HFFc6 (cell line): Measurements from ENCODE around the gene AGPAT2. TPM values are rescaled to one million over a fixed set of nuclear protein-coding genes. Genes with fewer than 3 reads are reported as not detected.
A peak's percentile ranks its signal among the peaks of the same experiment; 100 is the strongest.

Experiments
- DNase-seq: peaks from one replicate; pipeline ENCODE4 v3.0.0-alpha.2; 2018
- H3K27ac Mint-ChIP-seq: 2 replicates; pipeline ENCODE4 v1.8.0; 2020; ENCODE audit warnings: mild to moderate bottlenecking, mixed read lengths
- H3K27me3 Mint-ChIP-seq: 2 replicates; pipeline ENCODE4 v1.8.0; 2021; ENCODE audit warnings: mild to moderate bottlenecking, moderate library complexity, mixed read lengths; ENCODE audit not compliant: insufficient read depth
- H3K36me3 Mint-ChIP-seq: 2 replicates; pipeline ENCODE4 v1.8.0; 2021; ENCODE audit warnings: low read depth, mixed read lengths
- H3K4me1 Mint-ChIP-seq: 2 replicates; pipeline ENCODE4 v1.8.0; 2020; ENCODE audit warnings: low read depth, mixed read lengths
- H3K4me3 Mint-ChIP-seq: 2 replicates; pipeline ENCODE4 v1.8.0; 2020; ENCODE audit warnings: mild to moderate bottlenecking, moderate library complexity, mixed read lengths
- H3K9me3 Mint-ChIP-seq: 2 replicates; pipeline ENCODE4 v1.8.0; 2020; ENCODE audit warnings: mild to moderate bottlenecking, mixed read lengths
- total RNA-seq, 6 experiments: library from RNA; stranded (reverse); fragmentation: NEBNext Ultra II Directional; extraction: Animal tissue kit (Norgen Biotek cat#: 25700); gene quantifications; 2 replicates in 1 of 6; 3 replicates in 5 of 6; pipeline ENCODE4 v1.2.3, GENCODE V29; 2021
- TF ChIP-seq, protein P1 (sequence below): fragments of 200-600 bp; sonication (generic); IDR thresholded peaks from 2 replicates; pipeline ENCODE4 v1.5.0; 2021; ENCODE audit warnings: antibody characterized with exemption, mild to moderate bottlenecking

The AGPAT2 gene
- total RNA-seq, 6 experiments from 2014 or later, result 48.7 to 58.4 (median 54.8) TPM

DNA sequence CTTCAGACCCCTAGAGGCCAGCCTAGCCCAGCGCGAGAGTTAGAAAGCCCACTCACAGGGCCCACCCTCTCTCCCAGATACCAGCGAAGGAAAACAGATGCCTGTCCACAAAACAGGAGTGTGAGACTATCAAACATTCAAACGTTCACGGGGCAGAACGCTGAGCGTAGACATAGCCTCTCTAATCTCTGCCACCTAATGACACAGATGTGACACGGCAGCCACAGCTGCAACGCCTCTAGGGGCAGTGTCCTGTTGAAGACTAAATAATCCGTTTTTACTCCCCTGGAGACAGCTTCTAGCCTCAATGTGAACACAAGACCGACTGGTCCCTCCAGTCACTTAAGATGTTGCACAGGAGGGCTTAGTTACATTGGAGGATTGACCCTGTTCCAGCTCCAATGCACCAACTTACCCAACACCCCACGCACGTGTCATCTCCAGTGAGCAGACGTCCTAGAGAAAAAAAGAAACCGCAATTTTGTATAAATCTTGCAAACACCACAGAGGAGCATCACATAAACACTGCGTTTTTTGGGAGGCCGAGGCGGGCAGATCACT is 39.5 kb upstream of the AGPAT2 start:
- DNase-seq, result peak; percentile 36

DNA sequence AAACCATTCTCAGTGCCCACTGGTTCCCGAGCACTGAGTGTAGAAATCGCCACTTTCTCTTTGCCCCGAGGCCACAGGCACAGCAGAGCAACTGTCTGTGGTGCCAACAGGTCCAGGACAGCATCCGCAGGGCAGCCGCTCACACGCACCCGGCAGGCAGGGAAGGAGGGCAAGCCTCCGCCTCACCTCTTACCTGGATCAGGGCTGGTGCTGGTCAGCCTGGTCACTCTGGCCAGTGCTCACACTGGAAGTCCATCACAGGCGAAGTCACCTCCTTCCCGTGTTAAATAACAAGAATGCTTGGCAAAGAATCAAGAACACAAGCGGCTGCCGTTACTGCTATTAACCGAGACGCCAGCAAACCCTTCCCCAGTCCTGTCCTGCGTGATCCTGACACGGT is 38.9 kb upstream of the AGPAT2 start:
- peak overlapping the region; percentile 88 for H3K27ac Mint-ChIP-seq
- peaks cover 13% of the 10 kb centered on the region for H3K27me3 Mint-ChIP-seq
- peak overlapping the region; percentile 99 for H3K4me3 Mint-ChIP-seq
- peaks cover 29% of the 10 kb centered on the region for H3K36me3 Mint-ChIP-seq
- peaks cover 5% of the 10 kb centered on the region; the same call in 1 of the 2 replicates for H3K9me3 Mint-ChIP-seq
- peaks cover 40% of the 10 kb centered on the region for H3K4me1 Mint-ChIP-seq
- DNase-seq, result no peak
- TF ChIP-seq, protein P1, sequence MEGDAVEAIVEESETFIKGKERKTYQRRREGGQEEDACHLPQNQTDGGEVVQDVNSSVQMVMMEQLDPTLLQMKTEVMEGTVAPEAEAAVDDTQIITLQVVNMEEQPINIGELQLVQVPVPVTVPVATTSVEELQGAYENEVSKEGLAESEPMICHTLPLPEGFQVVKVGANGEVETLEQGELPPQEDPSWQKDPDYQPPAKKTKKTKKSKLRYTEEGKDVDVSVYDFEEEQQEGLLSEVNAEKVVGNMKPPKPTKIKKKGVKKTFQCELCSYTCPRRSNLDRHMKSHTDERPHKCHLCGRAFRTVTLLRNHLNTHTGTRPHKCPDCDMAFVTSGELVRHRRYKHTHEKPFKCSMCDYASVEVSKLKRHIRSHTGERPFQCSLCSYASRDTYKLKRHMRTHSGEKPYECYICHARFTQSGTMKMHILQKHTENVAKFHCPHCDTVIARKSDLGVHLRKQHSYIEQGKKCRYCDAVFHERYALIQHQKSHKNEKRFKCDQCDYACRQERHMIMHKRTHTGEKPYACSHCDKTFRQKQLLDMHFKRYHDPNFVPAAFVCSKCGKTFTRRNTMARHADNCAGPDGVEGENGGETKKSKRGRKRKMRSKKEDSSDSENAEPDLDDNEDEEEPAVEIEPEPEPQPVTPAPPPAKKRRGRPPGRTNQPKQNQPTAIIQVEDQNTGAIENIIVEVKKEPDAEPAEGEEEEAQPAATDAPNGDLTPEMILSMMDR, result no peak

More for the DNA sequence above, 39.5 kb upstream of the AGPAT2 start:
- Mint-ChIP-seq H3K4me1 (peaks cover 37% of the 10 kb centered on the region), H3K9me3 (peaks cover 5% of the 10 kb centered on the region; the same call in 1 of the 2 replicates), H3K27me3 (peaks cover 10% of the 10 kb centered on the region), H3K4me3 (peak overlapping the region; percentile 99), H3K36me3 (peaks cover 29% of the 10 kb centered on the region), H3K27ac (peak overlapping the region; percentile 88)
- TF ChIP-seq, protein P1, result peak; percentile 73

DNA sequence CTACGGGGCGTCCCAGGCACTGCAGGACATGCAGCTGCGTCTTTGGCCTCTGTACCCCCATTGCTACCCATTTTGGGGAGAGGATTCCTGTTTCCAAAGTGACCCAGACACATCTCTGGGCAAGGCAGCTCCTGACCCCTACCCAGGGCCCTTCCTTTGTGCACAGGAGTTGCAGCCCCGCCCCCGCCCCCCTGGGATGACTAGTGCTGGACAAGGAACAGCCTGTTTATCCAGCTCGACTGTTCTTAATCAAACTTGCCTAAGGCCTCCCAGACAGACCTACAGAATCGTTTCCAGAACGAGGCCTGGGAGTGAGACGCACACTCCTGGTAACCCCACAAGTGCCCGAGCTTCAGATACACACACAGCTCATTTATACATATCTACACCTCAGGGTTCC is 38.4 kb upstream of the AGPAT2 start:
- Mint-ChIP-seq H3K36me3 (peaks cover 29% of the 10 kb centered on the region), H3K27me3 (peaks cover 14% of the 10 kb centered on the region), H3K9me3 (peaks cover 5% of the 10 kb centered on the region; the same call in 1 of the 2 replicates), H3K4me3 (peak overlapping the region; percentile 99), H3K4me1 (peaks cover 44% of the 10 kb centered on the region), H3K27ac (no peak overlapping the region)
- TF ChIP-seq, protein P1, result no peak
- DNase-seq, result no peak

DNA sequence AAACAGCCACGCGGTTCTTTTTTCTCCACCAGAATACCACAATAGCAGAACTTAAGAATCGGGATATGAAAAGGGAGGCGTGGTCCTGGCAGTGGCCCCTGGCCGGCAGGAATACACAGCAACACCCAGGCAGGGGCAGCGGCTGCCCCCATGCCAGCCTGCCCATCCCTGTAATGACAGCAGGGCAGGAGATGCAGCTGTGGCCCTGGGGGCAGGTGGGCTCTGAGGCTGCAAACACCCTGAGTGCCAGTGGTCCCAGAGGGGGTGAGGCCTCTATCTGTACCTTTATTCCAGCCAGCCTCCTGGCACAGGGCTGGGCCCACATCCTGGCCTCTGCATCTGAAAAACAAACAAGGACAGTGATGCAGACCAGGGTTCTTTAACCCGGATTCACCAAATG is 37.5 kb upstream of the AGPAT2 start:
- TF ChIP-seq, protein P1, result no peak
- peaks cover 5% of the 10 kb centered on the region; the same call in 1 of the 2 replicates for H3K9me3 Mint-ChIP-seq
- H3K27me3 Mint-ChIP-seq, result peaks cover 14% of the 10 kb centered on the region
- peaks cover 40% of the 10 kb centered on the region for H3K4me1 Mint-ChIP-seq
- no peak overlapping the region for H3K4me3 Mint-ChIP-seq
- no peak overlapping the region for H3K27ac Mint-ChIP-seq
- DNase-seq, result no peak
- peaks cover 29% of the 10 kb centered on the region for H3K36me3 Mint-ChIP-seq

DNA sequence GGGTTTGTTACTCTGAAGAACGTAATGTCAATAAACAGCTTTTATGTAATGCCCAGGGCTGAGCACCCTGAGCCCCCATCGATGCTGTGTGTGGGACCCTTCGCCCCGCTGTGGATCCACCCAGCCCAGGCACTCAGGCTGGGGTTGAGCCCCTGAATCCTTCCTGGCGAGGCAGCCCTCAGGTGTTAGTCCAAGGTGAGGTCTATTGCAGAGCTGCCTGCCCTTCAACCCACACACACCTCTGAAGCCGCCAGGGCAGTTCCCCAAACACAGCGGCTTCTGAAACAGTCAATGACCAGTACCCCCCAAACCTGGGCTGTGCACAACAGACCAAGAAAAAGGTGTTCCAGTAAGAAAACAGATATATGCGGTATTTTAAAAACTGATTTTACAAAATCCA is 36.7 kb upstream of the AGPAT2 start:
- TF ChIP-seq, protein P1, result no peak
- Mint-ChIP-seq H3K27me3 (peaks cover 14% of the 10 kb centered on the region), H3K36me3 (peaks cover 29% of the 10 kb centered on the region), H3K4me1 (peaks cover 35% of the 10 kb centered on the region), H3K27ac (no peak overlapping the region), H3K9me3 (peaks cover 5% of the 10 kb centered on the region; the same call in 1 of the 2 replicates), H3K4me3 (no peak overlapping the region; the same call in 1 of the 2 replicates)
- DNase-seq, result no peak
